Activated CD8-positive, alpha-beta T cell treated with anti-CD3 and anti-CD28 coated beads, Interleukin-2, amount 10 ng/mL, durations not matched to agents 7 days and 5 days (primary cell): ENCODE measurements around the gene OR4D6. TPM values are rescaled to one million over a fixed set of nuclear protein-coding genes. Genes with fewer than 3 reads are reported as not detected.

Experiments
- ATAC-seq: fragments of 150-1000 bp; cut with Tn5 transposase; one replicate; pipeline ENCODE4 v1.10.0; 2021; ENCODE audit warnings: moderate library complexity
- CTCF ChIA-PET: fragments of 350-600 bp; sonication (Branson Sonifier 250); formaldehyde crosslinking; loops from one replicate; lab custom pipeline; 2021; ENCODE audit warnings: antibody characterized with exemption; lab: Charles Lee
- POLR2A ChIA-PET: fragments of 350-600 bp; sonication (Branson Sonifier 250); formaldehyde crosslinking; loops from one replicate; lab custom pipeline; 2021; ENCODE audit warnings: antibody characterized with exemption; lab: Charles Lee
- DNase-seq: peaks from one replicate; pipeline ENCODE4 v3.0.0-alpha.2; 2020
- H3K27ac Mint-ChIP-seq: one replicate; pipeline ENCODE4 v1.8.0; 2021; ENCODE audit warnings: mild to moderate bottlenecking, mixed read lengths
- H3K27me3 Mint-ChIP-seq: one replicate; pipeline ENCODE4 v1.8.0; 2021; ENCODE audit warnings: low read depth, mixed read lengths
- H3K36me3 Mint-ChIP-seq: one replicate; pipeline ENCODE4 v1.8.0; 2021; ENCODE audit warnings: low read depth, mixed read lengths
- H3K4me1 Mint-ChIP-seq: one replicate; pipeline ENCODE4 v1.8.0; 2021; ENCODE audit warnings: low read depth, mixed read lengths
- H3K4me3 Mint-ChIP-seq: one replicate; pipeline ENCODE4 v1.8.0; 2021; ENCODE audit warnings: mild to moderate bottlenecking, mixed read lengths
- H3K9me3 Mint-ChIP-seq: one replicate; pipeline ENCODE4 v1.8.0; 2022; ENCODE audit warnings: mixed read lengths; ENCODE audit not compliant: insufficient read depth
- total RNA-seq, 2 experiments: library from RNA; stranded (reverse); gene quantifications; one replicate each; pipeline ENCODE4 v1.2.3, GENCODE V29; 2021

OR4D6 gene
- total RNA-seq = not detected

DNA sequence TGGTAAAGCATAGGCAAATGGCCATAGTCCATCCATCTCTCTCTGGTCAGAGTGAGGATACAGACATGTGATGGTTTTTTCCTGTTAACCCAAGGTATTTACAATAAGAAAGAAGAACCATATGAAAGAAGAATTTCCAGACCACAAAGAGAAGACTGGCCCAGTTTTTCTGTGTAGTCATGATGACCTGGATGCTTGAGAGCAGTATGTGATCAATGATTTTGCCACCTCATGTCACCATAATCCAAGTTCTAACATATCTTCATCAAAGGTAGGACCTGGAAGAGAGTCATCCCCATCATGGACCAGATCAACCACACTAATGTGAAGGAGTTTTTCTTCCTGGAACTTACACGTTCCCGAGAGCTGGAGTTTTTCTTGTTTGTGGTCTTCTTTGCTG is at the start of gene OR4D6:
TSS of gene OR4D6 (plus strand) at position 301 of the 400 bp plus-strand sequence. CDS start at position 301, 0 bp downstream.
- Mint-ChIP-seq H3K27ac (no peak within 1 kb of the TSS), H3K36me3 (no peaks in the 10 kb centered on the region), H3K4me3 (no peak within 1 kb of the TSS), H3K9me3 (no peaks in the 10 kb centered on the region), H3K27me3 (peaks cover 6% of the 10 kb centered on the region), H3K4me1 (no peaks in the 10 kb centered on the region)
- CTCF ChIA-PET = no interaction called here
- ATAC-seq = no peak
- DNase-seq = no peak
- POLR2A ChIA-PET = no interaction called here

DNA sequence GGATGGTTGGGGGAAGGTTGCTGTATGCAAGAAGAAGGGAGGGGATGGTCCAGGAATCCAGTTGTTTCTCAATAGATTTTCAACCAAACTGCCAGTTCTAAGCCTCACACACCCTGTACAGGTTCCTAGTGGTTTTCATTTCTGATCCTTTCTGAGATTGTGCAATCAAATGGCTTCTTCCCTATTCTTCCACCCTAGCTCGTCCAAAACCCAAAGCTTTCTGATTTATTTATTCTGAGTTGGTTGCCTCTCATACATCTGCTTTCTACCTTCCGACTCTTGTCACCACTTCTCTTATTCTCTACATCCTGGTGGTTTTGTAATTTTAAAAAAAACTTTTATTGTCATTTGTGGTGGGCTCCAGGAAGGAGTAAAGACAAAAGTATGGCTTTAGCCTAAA is 43.1 kb upstream of the OR4D6 start:
- ATAC-seq (no peak), DNase-seq (no peak)
- H3K4me1 Mint-ChIP-seq = peaks cover 18% of the 10 kb centered on the region
- ChIA-PET POLR2A (no interaction called here), CTCF (no interaction called here)
- no peak overlapping the region for H3K4me3 Mint-ChIP-seq
- H3K9me3 Mint-ChIP-seq = peaks cover 12% of the 10 kb centered on the region
- peaks cover 1% of the 10 kb centered on the region for H3K36me3 Mint-ChIP-seq
- H3K27ac Mint-ChIP-seq = no peak overlapping the region
- H3K27me3 Mint-ChIP-seq = peaks cover 16% of the 10 kb centered on the region

DNA sequence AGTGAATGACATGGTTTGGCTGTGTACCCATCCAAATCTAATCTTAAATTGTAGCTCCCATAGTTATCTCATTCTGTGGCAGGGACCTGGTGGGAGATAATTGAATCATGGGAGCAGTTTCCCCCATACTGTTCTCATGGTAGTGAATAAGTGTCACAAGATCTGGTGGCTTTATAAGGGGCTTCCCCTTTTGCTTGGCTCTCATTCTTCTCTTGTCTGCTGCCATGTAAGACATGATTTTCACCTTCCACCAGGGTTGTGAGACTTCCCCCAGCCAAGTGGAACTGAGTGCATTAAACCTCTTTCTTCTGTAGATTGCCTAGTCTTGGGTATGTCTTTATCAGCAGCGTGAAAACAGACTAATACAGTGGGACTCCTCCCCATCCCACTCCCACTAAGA is 41.6 kb upstream of the OR4D6 start:
- ChIA-PET CTCF (no interaction called here), POLR2A (no interaction called here)
- H3K27me3 Mint-ChIP-seq = peaks cover 16% of the 10 kb centered on the region
- H3K4me3 Mint-ChIP-seq = no peak overlapping the region
- peaks cover 18% of the 10 kb centered on the region for H3K4me1 Mint-ChIP-seq
- H3K36me3 Mint-ChIP-seq = peaks cover 1% of the 10 kb centered on the region
- DNase-seq (no peak), ATAC-seq (no peak)
- no peak overlapping the region for H3K27ac Mint-ChIP-seq
- peaks cover 7% of the 10 kb centered on the region for H3K9me3 Mint-ChIP-seq

DNA sequence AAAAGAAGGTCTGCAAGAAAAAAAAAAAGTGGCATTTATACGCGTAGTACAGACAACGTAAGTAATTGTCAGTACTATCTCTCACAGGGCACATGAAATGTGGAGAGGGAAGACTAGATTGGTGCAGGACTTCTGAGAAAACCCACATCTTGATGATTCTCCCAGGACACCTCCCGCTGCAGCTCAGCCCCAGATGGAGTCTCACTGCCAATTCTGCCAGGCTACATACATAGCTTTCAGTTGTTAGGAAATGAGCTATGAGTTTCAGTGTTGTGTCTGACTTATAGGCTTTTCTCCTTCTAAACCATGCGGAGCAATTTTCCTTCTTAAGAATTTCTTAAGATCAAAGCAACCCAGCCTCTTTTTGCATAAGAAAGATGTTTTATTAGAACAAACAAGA is 40.1 kb upstream of the OR4D6 start:
- DNase-seq (no peak), ATAC-seq (no peak)
- peak overlapping the region; percentile 40 for H3K27ac Mint-ChIP-seq
- H3K27me3 Mint-ChIP-seq = peaks cover 16% of the 10 kb centered on the region
- ChIA-PET POLR2A (no interaction called here), CTCF (no interaction called here)
- no peaks in the 10 kb centered on the region for H3K36me3 Mint-ChIP-seq
- H3K9me3 Mint-ChIP-seq = no peaks in the 10 kb centered on the region
- H3K4me3 Mint-ChIP-seq = no peak overlapping the region
- H3K4me1 Mint-ChIP-seq = peaks cover 18% of the 10 kb centered on the region

DNA sequence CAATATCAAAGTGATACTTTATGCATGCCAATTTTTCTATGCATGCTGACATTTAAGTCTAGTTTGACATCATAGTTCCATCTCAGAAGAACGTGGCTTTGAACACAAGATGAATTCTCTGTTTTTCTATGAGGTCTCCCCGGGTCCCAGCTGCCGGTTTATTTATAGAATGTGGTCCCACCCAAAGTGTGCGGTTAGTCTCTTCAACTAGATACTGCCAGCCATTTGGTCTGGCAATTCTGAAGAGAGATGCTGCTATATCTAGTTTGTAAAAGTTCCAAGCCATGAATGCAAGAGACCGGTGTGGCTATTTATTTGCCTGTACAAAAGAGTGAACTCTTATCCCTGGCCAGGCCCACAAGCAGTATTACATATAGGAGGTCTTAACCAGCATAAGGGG is 39.7 kb upstream of the OR4D6 start:
- Mint-ChIP-seq H3K4me3 (no peak overlapping the region), H3K9me3 (no peaks in the 10 kb centered on the region), H3K4me1 (peaks cover 19% of the 10 kb centered on the region), H3K36me3 (no peaks in the 10 kb centered on the region), H3K27me3 (peaks cover 16% of the 10 kb centered on the region), H3K27ac (no peak overlapping the region)
- DNase-seq = peak; percentile 23
- ATAC-seq = no peak
- POLR2A ChIA-PET = no interaction called here
- CTCF ChIA-PET = no interaction called here

DNA sequence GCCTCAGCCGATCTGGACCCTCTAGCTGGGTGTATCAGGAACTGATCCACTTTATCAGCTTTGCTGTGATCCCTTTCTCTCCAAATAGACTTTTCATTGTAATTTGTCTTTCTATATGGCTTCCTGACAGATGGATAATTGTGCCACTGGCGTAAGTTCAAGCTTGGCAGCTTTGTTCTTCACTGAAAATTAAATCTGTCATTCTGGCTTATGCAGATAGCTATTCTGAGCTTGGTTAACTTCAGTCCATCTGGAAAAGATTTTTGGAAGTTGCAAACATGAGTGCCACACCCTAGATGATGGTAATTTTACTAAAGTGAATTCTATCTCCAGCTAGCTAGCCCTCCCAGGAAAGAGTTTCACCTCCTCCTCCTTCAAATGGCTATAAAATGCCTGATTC is 38.6 kb upstream of the OR4D6 start:
- no peaks in the 10 kb centered on the region for H3K9me3 Mint-ChIP-seq
- ChIA-PET POLR2A (no interaction called here), CTCF (interaction anchor here (0.7 kb wide), 1 partner anchor 20 kb away, joined by 3 read pairs; no protein-coding TSS in a partner anchor)
- ATAC-seq (no peak), DNase-seq (no peak)
- peaks cover 16% of the 10 kb centered on the region for H3K27me3 Mint-ChIP-seq
- H3K4me3 Mint-ChIP-seq = no peak overlapping the region
- H3K27ac Mint-ChIP-seq = no peak overlapping the region
- peaks cover 28% of the 10 kb centered on the region for H3K4me1 Mint-ChIP-seq
- no peaks in the 10 kb centered on the region for H3K36me3 Mint-ChIP-seq

DNA sequence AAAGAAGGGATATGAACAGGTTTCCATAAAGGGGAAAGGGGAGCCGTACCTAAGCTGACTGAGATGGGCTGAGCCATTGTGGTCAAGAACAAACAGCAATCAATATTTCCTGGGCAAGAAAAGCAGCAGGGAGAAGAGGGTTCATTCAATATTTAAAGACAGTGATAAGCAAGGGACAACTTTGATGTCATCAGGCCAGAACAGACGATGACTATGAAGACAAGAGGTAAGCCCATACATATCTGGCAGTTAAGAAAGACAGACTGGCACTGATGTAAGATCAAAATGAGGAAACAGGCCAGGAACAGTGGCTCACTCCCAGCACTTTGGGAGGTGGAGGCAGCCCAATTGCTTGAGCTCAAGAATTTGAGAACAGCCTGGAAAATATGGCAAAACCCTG is 32.9 kb upstream of the OR4D6 start:
- H3K4me3 Mint-ChIP-seq = no peak overlapping the region
- no peaks in the 10 kb centered on the region for H3K9me3 Mint-ChIP-seq
- DNase-seq = no peak
- H3K27me3 Mint-ChIP-seq = peaks cover 3% of the 10 kb centered on the region
- POLR2A ChIA-PET = no interaction called here
- H3K27ac Mint-ChIP-seq = no peak overlapping the region
- no peak for ATAC-seq
- CTCF ChIA-PET = no interaction called here
- H3K4me1 Mint-ChIP-seq = peaks cover 10% of the 10 kb centered on the region
- H3K36me3 Mint-ChIP-seq = no peaks in the 10 kb centered on the region

DNA sequence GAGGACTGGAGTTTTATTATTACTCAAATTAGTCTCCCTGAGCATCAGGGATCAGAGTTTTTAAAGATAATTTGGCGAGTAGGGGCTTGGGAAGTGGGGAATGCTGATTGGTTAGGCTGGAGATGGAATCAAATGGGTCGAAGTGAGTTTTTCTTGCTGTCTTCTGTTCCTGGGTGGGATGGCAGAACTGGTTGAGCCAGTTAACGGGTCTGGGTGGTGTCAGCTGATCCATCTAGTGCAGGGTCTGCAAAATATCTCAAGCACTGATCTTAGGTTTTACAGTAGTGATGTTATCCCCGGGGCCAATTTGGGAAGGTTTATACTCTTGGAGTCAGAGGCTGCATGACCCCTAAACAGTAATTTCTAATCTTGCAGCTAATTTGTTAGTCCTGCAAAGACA is 31.6 kb upstream of the OR4D6 start:
- H3K36me3 Mint-ChIP-seq = no peaks in the 10 kb centered on the region
- CTCF ChIA-PET = no interaction called here
- no peak overlapping the region for H3K27ac Mint-ChIP-seq
- H3K4me3 Mint-ChIP-seq = no peak overlapping the region
- DNase-seq (no peak), ATAC-seq (no peak)
- H3K4me1 Mint-ChIP-seq = peaks cover 10% of the 10 kb centered on the region
- H3K9me3 Mint-ChIP-seq = no peaks in the 10 kb centered on the region
- POLR2A ChIA-PET = no interaction called here
- peaks cover 5% of the 10 kb centered on the region for H3K27me3 Mint-ChIP-seq

DNA sequence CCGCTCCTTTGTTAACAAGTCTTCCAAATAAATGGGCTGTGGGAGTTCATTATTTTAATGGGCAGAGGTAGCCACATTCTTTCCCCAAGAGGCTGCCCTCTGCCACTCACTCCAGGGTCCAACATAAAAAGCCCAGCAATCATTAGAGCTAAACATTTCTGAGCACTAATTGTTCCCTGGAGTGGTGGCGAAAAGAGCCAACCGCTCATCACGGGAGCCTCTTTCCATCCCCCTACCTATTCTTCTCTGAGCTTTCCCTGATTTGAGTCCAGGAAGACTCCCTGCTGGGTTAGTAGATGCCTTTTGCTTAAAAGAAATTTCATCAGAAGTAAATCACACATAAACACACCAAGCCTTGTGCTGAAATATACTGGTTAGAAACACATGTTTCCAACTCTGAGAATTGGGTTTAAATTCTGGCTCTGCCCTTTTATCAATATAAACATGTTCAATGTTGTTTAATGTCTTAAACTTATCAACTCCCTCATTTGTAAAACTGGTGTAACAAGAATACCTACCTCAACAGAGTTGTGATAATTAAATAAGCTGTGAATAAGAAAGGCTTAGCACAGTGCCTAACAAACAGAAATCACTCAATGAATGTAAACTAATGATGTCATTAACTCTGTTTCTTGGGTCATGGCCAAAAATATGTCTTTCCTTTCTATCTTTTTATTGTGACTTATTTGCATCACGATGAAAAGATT is 30.2 kb upstream of the OR4D6 start, which contains the start of gene OR5A2:
TSS of gene OR5A2 (minus strand) at position 53 of the 707 bp plus-strand sequence. CDS start 3,460 bp downstream, outside the sequence.
- CTCF ChIA-PET = interaction anchor here (1.3 kb wide), 1 partner anchor 254 kb away, joined by 3 read pairs; the partner anchor contains the start of gene DTX4
- H3K27ac Mint-ChIP-seq = no peak within 1 kb of the TSS

DNA sequence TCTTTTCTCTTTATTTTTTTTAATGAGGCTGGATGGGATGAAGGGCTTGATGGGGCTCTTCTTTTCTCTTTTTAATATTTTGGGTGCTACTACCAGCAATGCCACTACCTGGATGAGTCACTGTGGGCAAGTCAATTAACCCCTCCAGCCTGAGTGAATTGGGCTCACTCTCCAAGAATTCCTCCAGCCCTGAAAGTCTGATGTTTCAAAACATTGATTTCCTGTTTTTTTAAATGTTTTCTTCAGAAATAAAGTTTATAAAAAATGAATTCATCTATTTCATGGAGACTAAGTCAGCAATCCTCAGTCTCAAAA is 29.7 kb upstream of the OR4D6 start:
- peaks cover 9% of the 10 kb centered on the region for H3K4me1 Mint-ChIP-seq
- ChIA-PET POLR2A (no interaction called here), CTCF (interaction anchor here (1.3 kb wide), 1 partner anchor 255 kb away, joined by 3 read pairs; the partner anchor contains the start of gene DTX4)
- DNase-seq (no peak), ATAC-seq (no peak)
- H3K4me3 Mint-ChIP-seq = no peak overlapping the region
- H3K9me3 Mint-ChIP-seq = no peaks in the 10 kb centered on the region
- H3K27me3 Mint-ChIP-seq = peaks cover 11% of the 10 kb centered on the region
- no peaks in the 10 kb centered on the region for H3K36me3 Mint-ChIP-seq
- H3K27ac Mint-ChIP-seq = no peak overlapping the region

More for the DNA sequence above, 30.2 kb upstream of the OR4D6 start, which contains the start of gene OR5A2:
- Mint-ChIP-seq H3K27me3 (peaks cover 6% of the 10 kb centered on the region), H3K4me3 (no peak within 1 kb of the TSS), H3K36me3 (no peaks in the 10 kb centered on the region), H3K9me3 (no peaks in the 10 kb centered on the region), H3K4me1 (peaks cover 10% of the 10 kb centered on the region)
- DNase-seq = no peak
- POLR2A ChIA-PET = no interaction called here
- no peak for ATAC-seq

DNA sequence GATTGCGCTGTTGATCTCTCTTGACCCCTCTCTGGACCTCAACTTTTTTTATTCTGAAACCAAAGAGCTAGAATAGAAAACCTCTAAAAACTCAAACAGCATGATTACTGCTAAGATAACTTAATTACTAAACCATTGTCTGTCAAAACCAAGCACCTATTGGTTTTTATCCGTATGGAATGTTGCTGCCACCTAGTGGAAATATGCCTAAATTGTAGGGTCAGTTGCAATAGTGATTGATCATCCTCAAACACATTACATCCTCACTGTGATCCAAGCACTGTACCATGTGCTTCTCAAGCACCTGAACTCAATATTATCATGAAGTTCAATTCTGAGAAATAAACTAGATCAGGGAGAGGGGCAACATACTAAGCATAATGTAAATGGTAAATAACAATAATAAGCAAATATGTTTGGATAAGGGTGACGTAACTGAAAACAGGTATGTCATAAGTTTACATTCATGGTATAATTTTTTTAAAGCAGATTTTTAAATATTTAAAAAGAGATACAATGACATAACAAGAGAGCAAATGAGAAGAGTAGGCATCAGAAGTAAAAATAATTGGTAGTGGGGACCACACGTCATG is 26.7 kb upstream of the OR4D6 start:
- ATAC-seq (peak; percentile 61), DNase-seq (peak; percentile 68)
- ChIA-PET CTCF (interaction anchor here (0.6 to 4.4 kb wide), 12 partner anchors 8 to 290 kb away, joined by 3 to 24 read pairs (median 4); partner anchors contain the start of gene DTX4), POLR2A (no interaction called here)
- Mint-ChIP-seq H3K36me3 (no peaks in the 10 kb centered on the region), H3K4me1 (no peaks in the 10 kb centered on the region), H3K27ac (no peak overlapping the region), H3K27me3 (peaks cover 16% of the 10 kb centered on the region), H3K9me3 (no peaks in the 10 kb centered on the region), H3K4me3 (no peak overlapping the region)

DNA sequence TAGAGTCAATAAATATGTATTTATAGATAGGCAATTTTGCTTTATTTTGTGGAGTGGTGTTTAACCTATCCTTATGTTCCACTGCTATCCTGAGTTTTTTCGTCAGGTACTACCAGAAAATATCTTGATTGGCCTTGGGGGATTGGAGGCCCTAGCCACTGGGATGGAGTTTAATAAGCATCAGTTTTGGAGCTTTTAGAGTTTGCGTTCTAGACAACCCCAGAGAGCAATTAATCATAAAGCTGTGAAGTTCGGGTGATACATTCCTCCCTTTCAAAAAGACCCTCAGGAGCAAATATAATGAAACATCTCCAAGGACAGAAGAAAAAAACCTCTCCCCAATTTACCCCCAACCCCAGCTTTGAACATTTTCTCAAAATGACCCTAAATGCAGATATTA is 20.6 kb upstream of the OR4D6 start, which contains the start of gene OR5A1:
TSS of gene OR5A1 (plus strand) at position 301 of the 400 bp plus-strand sequence. CDS start 6,700 bp downstream, outside the sequence.
- H3K4me3 Mint-ChIP-seq = no peak within 1 kb of the TSS
- H3K27me3 Mint-ChIP-seq = peaks cover 22% of the 10 kb centered on the region
- no peak for ATAC-seq
- no peaks in the 10 kb centered on the region for H3K36me3 Mint-ChIP-seq
- H3K27ac Mint-ChIP-seq = no peak within 1 kb of the TSS
- ChIA-PET CTCF (no interaction called here), POLR2A (no interaction called here)
- no peak for DNase-seq
- no peaks in the 10 kb centered on the region for H3K9me3 Mint-ChIP-seq
- H3K4me1 Mint-ChIP-seq = no peaks in the 10 kb centered on the region
